Endodermal cell (in vitro differentiated cells): ENCODE results near the gene MARCHF3. TPM values are rescaled to one million over a fixed set of nuclear protein-coding genes. Genes with fewer than 3 reads are reported as not detected.
A peak's percentile ranks its signal among the peaks of the same experiment; 100 is the strongest.
"Not testable (repeated sequence)": the region's sequence is repeated elsewhere in the genome, so short reads cannot be mapped to it uniquely, and the experiment has no call there.

Experiments used
- DNase-seq: peaks from one replicate; pipeline ENCODE4 v3.0.0-alpha.2; 2017
- H3K27ac ChIP-seq: 2 replicates; pipeline ENCODE4 v1.5.1; 2013; ENCODE audit warnings: mild to moderate bottlenecking, low read depth, low read length, moderate library complexity
- H3K27me3 ChIP-seq: 2 replicates; pipeline ENCODE4 v1.6.1; 2013; ENCODE audit warnings: mild to moderate bottlenecking, low read length, moderate library complexity; ENCODE audit not compliant: insufficient read depth, control insufficient read depth, poor library complexity, severe bottlenecking
- H3K36me3 ChIP-seq: 2 replicates; pipeline ENCODE4 v1.7.0; 2013; ENCODE audit warnings: mild to moderate bottlenecking, low read length, moderate library complexity; ENCODE audit not compliant: control insufficient read depth, insufficient read depth
- H3K4me1 ChIP-seq: one replicate; pipeline ENCODE4 v1.7.0; 2013; ENCODE audit warnings: low read length; ENCODE audit not compliant: control insufficient read depth, insufficient read depth
- H3K4me3 ChIP-seq: 2 replicates; pipeline ENCODE4 v1.5.1; 2013; ENCODE audit warnings: mild to moderate bottlenecking, low read length, moderate library complexity
- H3K9ac ChIP-seq: 2 replicates; pipeline ENCODE4 v1.6.1; 2013; ENCODE audit warnings: mild to moderate bottlenecking, low read length, moderate library complexity; ENCODE audit not compliant: poor library complexity, severe bottlenecking; ENCODE audit errors: extremely low read depth
- H3K9me3 ChIP-seq: 2 replicates; pipeline ENCODE4 v1.6.1; 2013; ENCODE audit warnings: mild to moderate bottlenecking, low read length, moderate library complexity; ENCODE audit not compliant: control insufficient read depth
- H3K27ac Mint-ChIP-seq: 2 replicates; pipeline ENCODE4 v1.8.0; 2020; ENCODE audit warnings: mixed read lengths
- H3K27me3 Mint-ChIP-seq: 2 replicates; pipeline ENCODE4 v1.8.0; 2021; ENCODE audit warnings: mild to moderate bottlenecking, mixed read lengths; ENCODE audit not compliant: insufficient read depth
- H3K36me3 Mint-ChIP-seq: 2 replicates; pipeline ENCODE4 v1.8.0; 2020; ENCODE audit warnings: low read depth, mixed read lengths
- H3K4me1 Mint-ChIP-seq: 2 replicates; pipeline ENCODE4 v1.8.0; 2020; ENCODE audit warnings: mixed read lengths
- H3K4me3 Mint-ChIP-seq: 2 replicates; pipeline ENCODE4 v1.8.0; 2020; ENCODE audit warnings: mild to moderate bottlenecking, moderate library complexity, mixed read lengths
- H3K9me3 Mint-ChIP-seq: 2 replicates; pipeline ENCODE4 v1.8.0; 2020; ENCODE audit warnings: mild to moderate bottlenecking, mixed read lengths
- CTCF ChIP-seq: fragments of 200-600 bp; sonication (generic); conservative IDR thresholded peaks from 2 replicates; pipeline ENCODE4 v1.5.0; 2021; ENCODE audit warnings: antibody characterized with exemption, mild to moderate bottlenecking
- WGBS, 2 experiments: methylation state at CpG; one replicate each; pipeline versions ENCODE4 v1.1.5 to v1.1.7; 2013; ENCODE audit warnings: missing lambda C conversion rate in 2 of 2, mixed read lengths in 1 of 2; ENCODE audit not compliant: insufficient coverage in 1 of 2, insufficient read length in 1 of 2; 5-methylcytosine and 5-hydroxymethylcytosine counted together
- total RNA-seq, 2 donors: library from RNA; stranded (reverse); fragmentation: NEBNext Ultra II Directional in 1 of 2; extraction: Animal tissue kit (Norgen Biotek cat#: 25700) in 1 of 2; gene quantifications; 2 replicates in 1 of 2; 3 replicates in 1 of 2; pipeline ENCODE4 v1.2.1, GENCODE V29; 2021

The MARCHF3 gene
- total RNA-seq, 2 donors from 2014 or later = 4.4 to 11.3 TPM

DNA sequence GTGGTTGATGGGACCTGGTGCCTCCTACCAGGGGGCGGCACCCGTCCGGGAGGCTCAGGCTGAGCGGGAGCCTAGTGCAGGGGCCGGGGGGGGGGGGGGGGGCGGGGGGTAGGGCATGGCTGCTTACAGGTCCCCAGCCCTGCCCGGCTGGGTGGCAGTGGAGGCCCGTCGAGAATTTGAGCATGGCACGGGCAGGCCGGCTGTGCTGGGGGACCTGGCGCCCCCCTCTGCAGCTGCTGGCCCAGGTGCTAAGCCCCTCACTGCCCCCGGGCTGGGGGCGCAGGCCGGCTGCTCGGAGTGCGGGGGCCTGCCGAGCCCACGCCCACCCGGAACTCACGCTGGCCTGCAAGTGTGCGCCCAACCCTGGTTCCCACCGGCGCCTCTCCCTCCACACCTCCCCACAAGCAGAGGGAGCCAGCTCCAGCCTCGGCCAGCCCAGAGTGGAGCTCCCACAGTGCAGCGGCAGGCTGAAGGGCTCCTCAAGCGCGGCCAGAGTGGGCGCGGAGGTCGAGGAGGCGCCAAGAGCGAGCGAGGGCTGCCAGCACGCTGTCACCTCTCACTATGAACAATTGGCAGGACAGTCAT is 175.7 kb downstream of the MARCHF3 start:
- H3K9me3 ChIP-seq = no peaks in the 10 kb centered on the region
- H3K4me1 Mint-ChIP-seq = peaks cover 31% of the 10 kb centered on the region
- peaks cover 7% of the 10 kb centered on the region for H3K4me1 ChIP-seq
- peaks cover 53% of the 10 kb centered on the region for H3K36me3 Mint-ChIP-seq
- no peaks in the 10 kb centered on the region for H3K27me3 Mint-ChIP-seq
- no peak overlapping the region for H3K27ac Mint-ChIP-seq
- H3K27ac ChIP-seq = no peak overlapping the region
- peak; percentile 21 for DNase-seq
- WGBS, 2 experiments = 97 to 99% methylated on average over 10 to 32 of the region's 35 CpGs
- no peak for TF ChIP-seq CTCF
- peaks cover 15% of the 10 kb centered on the region for H3K36me3 ChIP-seq
- H3K9me3 Mint-ChIP-seq = peaks cover 19% of the 10 kb centered on the region
- no peak overlapping the region for H3K4me3 ChIP-seq
- H3K9ac ChIP-seq = no peak overlapping the region
- no peaks in the 10 kb centered on the region for H3K27me3 ChIP-seq
- H3K4me3 Mint-ChIP-seq = no peak overlapping the region

GRCh38 chr5:126853541-126854307 is 176.6 kb downstream of the MARCHF3 start:
- peaks cover 51% of the 10 kb centered on the region for H3K36me3 Mint-ChIP-seq
- not testable (repeated sequence) for H3K9me3 ChIP-seq, H3K27ac ChIP-seq, H3K27ac Mint-ChIP-seq, H3K4me3 Mint-ChIP-seq, H3K4me3 ChIP-seq, H3K4me1 ChIP-seq, H3K27me3 ChIP-seq, H3K9ac ChIP-seq, H3K27me3 Mint-ChIP-seq
- peaks cover 19% of the 10 kb centered on the region for H3K9me3 Mint-ChIP-seq
- peaks cover 15% of the 10 kb centered on the region for H3K36me3 ChIP-seq
- H3K4me1 Mint-ChIP-seq = peaks cover 38% of the 10 kb centered on the region
- peak; percentile 31 for DNase-seq
- 95% methylated on average over 9 to 27 of the region's 27 CpGs for whole genome bisulfite sequencing, 2 experiments

DNA sequence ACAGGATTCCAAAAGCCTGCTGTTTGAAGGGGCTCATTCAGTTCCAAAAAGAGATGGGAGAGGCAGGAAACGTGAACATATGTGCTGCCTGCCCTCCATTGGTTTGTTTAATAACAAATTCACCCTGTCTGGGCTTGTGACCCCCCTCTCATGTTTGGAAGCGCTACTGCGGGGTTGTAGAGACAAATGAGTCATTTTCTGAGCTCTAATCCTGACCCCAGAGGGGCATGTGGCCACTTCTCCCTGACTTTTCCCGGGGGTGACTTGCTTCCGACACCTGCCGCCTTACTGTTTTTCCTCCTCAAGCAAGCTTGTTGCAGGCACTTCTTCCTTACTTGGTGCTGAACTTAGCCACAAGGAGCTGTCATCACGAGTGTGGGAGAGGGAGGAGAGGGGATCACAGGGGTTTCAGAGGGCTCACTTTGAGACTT is 177.5 kb downstream of the MARCHF3 start:
- peak; percentile 32 for DNase-seq
- peaks cover 8% of the 10 kb centered on the region for H3K4me1 ChIP-seq
- no peak overlapping the region for H3K9ac ChIP-seq
- H3K9me3 ChIP-seq = no peaks in the 10 kb centered on the region
- peaks cover 15% of the 10 kb centered on the region for H3K36me3 ChIP-seq
- H3K27ac ChIP-seq = no peak overlapping the region
- no peak for TF ChIP-seq CTCF
- peaks cover 18% of the 10 kb centered on the region for H3K9me3 Mint-ChIP-seq
- H3K4me3 ChIP-seq = no peak overlapping the region
- peaks cover 42% of the 10 kb centered on the region for H3K36me3 Mint-ChIP-seq
- H3K4me3 Mint-ChIP-seq = no peak overlapping the region
- 90 to 97% methylated on average over 6 to 7 of the region's 7 CpGs for WGBS, 2 experiments
- H3K27ac Mint-ChIP-seq = no peak overlapping the region
- peaks cover 44% of the 10 kb centered on the region for H3K4me1 Mint-ChIP-seq
- no peaks in the 10 kb centered on the region for H3K27me3 Mint-ChIP-seq
- no peaks in the 10 kb centered on the region for H3K27me3 ChIP-seq
